Neutrophil (primary cell): Measurements from ENCODE around the gene HLA-DRB5.

Experiments used
- H3K27ac ChIP-seq: fragments of 200-600 bp; sonication (generic); 2 replicates; pipeline ENCODE4 v1.5.1; 2016; ENCODE audit warnings: mild to moderate bottlenecking, moderate library complexity
- H3K27me3 ChIP-seq: fragments of 200-600 bp; sonication (generic); 2 replicates; pipeline ENCODE4 v1.6.0; 2016; ENCODE audit warnings: mild to moderate bottlenecking
- H3K36me3 ChIP-seq: fragments of 200-600 bp; sonication (generic); 2 replicates; pipeline ENCODE4 v1.5.1; 2017
- H3K4me1 ChIP-seq, 2 experiments: fragments of 200-600 bp in 1 of 2; sonication (generic) in 1 of 2; 1 replicate in 1 of 2; 2 replicates in 1 of 2; pipeline versions ENCODE4 v1.5.1 to v1.6.1; 2013 to 2016; ENCODE audit warnings: low read depth in 1 of 2, low read length in 1 of 2, mild to moderate bottlenecking in 1 of 2, moderate library complexity in 1 of 2; ENCODE audit not compliant: control insufficient read depth in 1 of 2, insufficient read depth in 1 of 2
- H3K4me3 ChIP-seq, 2 experiments: fragments of 200-600 bp in 1 of 2; sonication (generic) in 1 of 2; 1 replicate in 1 of 2; 2 replicates in 1 of 2; pipeline ENCODE4 v1.5.1; 2013 to 2016; ENCODE audit warnings: low read depth in 1 of 2, low read length in 1 of 2, mild to moderate bottlenecking in 1 of 2, moderate library complexity in 1 of 2
- H3K9me3 ChIP-seq: fragments of 200-600 bp; sonication (generic); 2 replicates; pipeline ENCODE4 v1.5.1; 2016
- CTCF ChIP-seq: fragments of 200-600 bp; sonication (generic); IDR thresholded peaks from 2 replicates; pipeline ENCODE4 v1.5.1; 2016; ENCODE audit warnings: antibody characterized with exemption

Gene HLA-DRB5

GRCh38 chr6:32522302-32523047 lies 7.6 kb downstream of the HLA-DRB5 start:
- Histone ChIP-seq H3K27ac (no peak overlapping the region), H3K27me3 (no peaks in the 10 kb centered on the region), H3K4me1 (no peaks in the 10 kb centered on the region), H3K36me3 (no peaks in the 10 kb centered on the region), H3K4me3 (no peak overlapping the region), H3K9me3 (no peaks in the 10 kb centered on the region)
- TF ChIP-seq CTCF, result no peak

GRCh38 chr6:32519910-32520258 lies 10.2 kb downstream of the HLA-DRB5 start:
- no peaks in the 10 kb centered on the region for H3K27me3 ChIP-seq
- H3K9me3 ChIP-seq, result no peaks in the 10 kb centered on the region
- no peak overlapping the region for H3K4me3 ChIP-seq
- no peaks in the 10 kb centered on the region for H3K4me1 ChIP-seq
- H3K36me3 ChIP-seq, result no peaks in the 10 kb centered on the region
- no peak overlapping the region for H3K27ac ChIP-seq
- TF ChIP-seq CTCF, result no peak

- Histone ChIP-seq H3K9me3 (no peaks in the 10 kb centered on the region), H3K4me1 (no peaks in the 10 kb centered on the region), H3K27me3 (no peaks in the 10 kb centered on the region), H3K4me3 (no peak overlapping the region), H3K36me3 (no peaks in the 10 kb centered on the region), H3K27ac (no peak overlapping the region)
- no peak for TF ChIP-seq CTCF
Observed at GRCh38 chr6:32519118-32519909, 10.8 kb downstream of the HLA-DRB5 start.

- Histone ChIP-seq H3K4me3 (no peak overlapping the region), H3K9me3 (no peaks in the 10 kb centered on the region), H3K27ac (no peak overlapping the region), H3K36me3 (no peaks in the 10 kb centered on the region), H3K4me1 (no peaks in the 10 kb centered on the region), H3K27me3 (no peaks in the 10 kb centered on the region)
- TF ChIP-seq CTCF, result no peak
Observed at GRCh38 chr6:32517654-32518445, 12.2 kb downstream of the HLA-DRB5 start.

GRCh38 chr6:32501016-32501415 lies 29.1 kb downstream of the HLA-DRB5 start:
- Histone ChIP-seq H3K27ac (no peak overlapping the region), H3K4me3 (no peak overlapping the region), H3K27me3 (no peaks in the 10 kb centered on the region), H3K36me3 (no peaks in the 10 kb centered on the region), H3K9me3 (no peaks in the 10 kb centered on the region), H3K4me1 (no peaks in the 10 kb centered on the region)
- TF ChIP-seq CTCF, result no peak
